Frontal cortex (tissue), 4 donors: ENCODE results near the gene BANP. TPM values are rescaled to one million over a fixed set of nuclear protein-coding genes. Genes with fewer than 3 reads are reported as not detected.
"Not testable (repeated sequence)": the region's sequence is repeated elsewhere in the genome, so short reads cannot be mapped to it uniquely, and the experiment has no call there.

Source experiments
- DNase-seq, 2 donors: peaks; one replicate each; pipeline ENCODE4 v3.0.0; 2012; ENCODE audit warnings: low spot score in 2 of 2
- FAIRE-seq: peaks from 2 replicates; lab custom pipeline; 2012; peaks lifted over from hg19 to GRCh38; lab: Jason Lieb, UNC
- total RNA-seq: library from RNA; depleted of rRNA; stranded (reverse); fragments of >200 nt; gene quantifications from one replicate; pipeline ENCODE4 v1.2.3, GENCODE V29; 2014
- donor health status: control.
- donor health status: control.
- donor health status: control.

The BANP gene
- total RNA-seq, 1 donor from 2014 or later, result 40.8 TPM

- DNase-seq (no peak), FAIRE-seq (no peak)
These were observed 71.1 kb downstream of the BANP start for GRCh38 chr16:88022076-88023042.

GRCh38 chr16:88023366-88023765 is 72.1 kb downstream of the BANP start:
- FAIRE-seq (no peak), DNase-seq (no peak)

GRCh38 chr16:88023786-88024185 is 72.6 kb downstream of the BANP start:
- FAIRE-seq (no peak), DNase-seq (no peak)

- not testable (repeated sequence) for FAIRE-seq, DNase-seq
These were observed 73.4 kb downstream of the BANP start for GRCh38 chr16:88024491-88025085.

- not testable (repeated sequence) for DNase-seq, FAIRE-seq
These were observed 73.9 kb downstream of the BANP start for GRCh38 chr16:88025086-88025492.

- DNase-seq, FAIRE-seq: not testable (repeated sequence)
These were observed 74.8 kb downstream of the BANP start for GRCh38 chr16:88025828-88026555.

- DNase-seq, result no peak
- FAIRE-seq, result no peak
These were observed 76.0 kb downstream of the BANP start for GRCh38 chr16:88026964-88027938.

GRCh38 chr16:88028177-88028930 is 77.1 kb downstream of the BANP start:
- not testable (repeated sequence) for FAIRE-seq, DNase-seq

GRCh38 chr16:88030498-88030897 is 79.3 kb downstream of the BANP start:
- FAIRE-seq, result no peak
- no peak for DNase-seq

GRCh38 chr16:88030961-88031360 is 79.7 kb downstream of the BANP start:
- not testable (repeated sequence) for DNase-seq, FAIRE-seq

- DNase-seq, FAIRE-seq: not testable (repeated sequence)
These were observed 81.9 kb downstream of the BANP start for GRCh38 chr16:88033003-88033740.

GRCh38 chr16:88034770-88035169 is 83.5 kb downstream of the BANP start:
- no peak for DNase-seq
- no peak for FAIRE-seq

GRCh38 chr16:88035292-88035691 is 84.1 kb downstream of the BANP start:
- FAIRE-seq (no peak), DNase-seq (no peak)

- DNase-seq, FAIRE-seq: not testable (repeated sequence)
These were observed 84.8 kb downstream of the BANP start for GRCh38 chr16:88035884-88036639.

GRCh38 chr16:88036640-88036996 is 85.4 kb downstream of the BANP start:
- not testable (repeated sequence) for FAIRE-seq

GRCh38 chr16:88037359-88037758 is 86.1 kb downstream of the BANP start:
- not testable (repeated sequence) for FAIRE-seq, DNase-seq

More at GRCh38 chr16:88036640-88036996, 85.4 kb downstream of the BANP start:
- not testable (repeated sequence) for DNase-seq
